ENCODE results near the gene TP53RK. TPM values are rescaled to one million over a fixed set of nuclear protein-coding genes. Genes with fewer than 3 reads are reported as not detected.

TP53RK gene
- total RNA-seq, 2 donors from 2014 or later: 11.3 to 12.1 TPM

- Histone ChIP-seq H3K4me3 (no peak overlapping the region), H3K4me1 (no peaks in the 10 kb centered on the region), H3K9me3 (peaks cover 0 to 18% of the 10 kb centered on the region in 2 donors), H3K27me3 (no peaks in the 10 kb centered on the region), H3K36me3 (no peaks in the 10 kb centered on the region), H3K27ac (no peak overlapping the region)
- DNase-seq (ENCODE audit: low spot score): no peak
- TF ChIP-seq CTCF (IDR thresholded peaks at IDR 0.05): no peak
Measured at GRCh38 chr20:46666818-46667515, 22.3 kb downstream of the TP53RK start.

GRCh38 chr20:46666306-46666705 lies 22.9 kb downstream of the TP53RK start:
- no peaks in the 10 kb centered on the region for H3K4me1 ChIP-seq
- H3K4me3 ChIP-seq: no peak overlapping the region
- H3K27ac ChIP-seq: no peak overlapping the region
- no peaks in the 10 kb centered on the region for H3K27me3 ChIP-seq
- no peak for TF ChIP-seq CTCF (IDR thresholded peaks at IDR 0.05)
- H3K36me3 ChIP-seq: no peaks in the 10 kb centered on the region
- DNase-seq (ENCODE audit: low spot score): no peak
- H3K9me3 ChIP-seq: peaks cover 0 to 15% of the 10 kb centered on the region in 2 donors

- Histone ChIP-seq H3K27me3 (no peaks in the 10 kb centered on the region), H3K4me1 (no peaks in the 10 kb centered on the region), H3K27ac (no peak overlapping the region), H3K4me3 (no peak overlapping the region), H3K9me3 (peaks cover 0 to 15% of the 10 kb centered on the region in 2 donors), H3K36me3 (no peaks in the 10 kb centered on the region)
- no peak for DNase-seq (ENCODE audit: low spot score)
- TF ChIP-seq CTCF (IDR thresholded peaks at IDR 0.05): no peak
Measured at GRCh38 chr20:46665602-46666001, 23.6 kb downstream of the TP53RK start.

GRCh38 chr20:46663531-46663930 lies 25.7 kb downstream of the TP53RK start:
- H3K4me3 ChIP-seq: no peak overlapping the region
- H3K9me3 ChIP-seq: peaks cover 0 to 9% of the 10 kb centered on the region in 2 donors
- no peaks in the 10 kb centered on the region for H3K4me1 ChIP-seq
- no peak overlapping the region for H3K27ac ChIP-seq
- no peak for TF ChIP-seq CTCF (IDR thresholded peaks at IDR 0.05)
- no peaks in the 10 kb centered on the region for H3K27me3 ChIP-seq
- no peak for DNase-seq (ENCODE audit: low spot score)
- no peaks in the 10 kb centered on the region for H3K36me3 ChIP-seq

- Histone ChIP-seq H3K27ac (no peak overlapping the region), H3K4me1 (no peaks in the 10 kb centered on the region), H3K36me3 (no peaks in the 10 kb centered on the region), H3K4me3 (no peak overlapping the region), H3K9me3 (peaks cover 0 to 9% of the 10 kb centered on the region in 2 donors), H3K27me3 (no peaks in the 10 kb centered on the region)
- TF ChIP-seq CTCF (IDR thresholded peaks at IDR 0.05): no peak
- DNase-seq (ENCODE audit: low spot score): no peak
Measured at GRCh38 chr20:46661659-46662058, 27.6 kb downstream of the TP53RK start.

GRCh38 chr20:46660487-46660886 lies 28.8 kb downstream of the TP53RK start:
- Histone ChIP-seq H3K4me1 (no peaks in the 10 kb centered on the region), H3K27me3 (no peaks in the 10 kb centered on the region), H3K36me3 (no peaks in the 10 kb centered on the region), H3K4me3 (no peak overlapping the region), H3K9me3 (peaks cover 0 to 9% of the 10 kb centered on the region in 2 donors), H3K27ac (no peak overlapping the region)
- DNase-seq (ENCODE audit: low spot score): no peak
- TF ChIP-seq CTCF (IDR thresholded peaks at IDR 0.05): no peak
